ENCODE data around the gene ALK.

The ALK gene

DNA sequence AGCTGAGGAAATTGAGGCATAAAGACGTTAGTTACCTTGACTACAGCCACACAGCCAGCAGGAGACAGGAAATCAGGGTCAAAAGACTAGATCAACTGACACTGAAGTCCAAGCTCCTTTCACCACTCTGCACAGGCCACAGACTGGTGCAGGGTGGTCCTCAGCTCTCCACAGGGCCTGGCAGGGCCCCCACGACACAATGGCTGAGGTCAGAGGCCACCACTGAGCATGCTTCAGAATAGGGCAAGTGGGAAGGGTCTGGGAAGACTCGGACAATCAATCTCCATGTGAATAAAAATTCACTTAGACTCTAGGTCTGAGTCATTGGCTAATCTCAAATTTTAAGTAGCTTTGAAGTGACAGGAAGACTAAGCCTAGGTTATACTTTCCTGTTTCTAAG is 201.7 kb downstream of the ALK start:
- Histone ChIP-seq H3K4me1 (ENCODE audit: low read length) (no peaks in the 10 kb centered on the region), H3K36me3 (replicated peaks; ENCODE audit: insufficient read depth, low read length) (no peaks in the 10 kb centered on the region), H3K27me3 (replicated peaks; ENCODE audit: insufficient read depth, low read length) (no peaks in the 10 kb centered on the region), H3F3A (ENCODE audit: insufficient read depth, low read length) (no peaks in the 10 kb centered on the region), H4K20me1 (ENCODE audit: insufficient read depth, low read length) (no peaks in the 10 kb centered on the region), H3K9me2 (replicated peaks; ENCODE audit: insufficient read depth, low read length) (no peaks in the 10 kb centered on the region), H3K27ac (ENCODE audit: low read length) (no peak overlapping the region), H3K4me2 (ENCODE audit: low read depth, low read length) (no peak overlapping the region), H2AFZ (ENCODE audit: low read length) (no peak overlapping the region), H3K79me2 (ENCODE audit: low read length) (no peaks in the 10 kb centered on the region), H3K9ac (ENCODE audit: low read length) (no peak overlapping the region), H3K4me3 (ENCODE audit: low read length) (no peak overlapping the region), H3K9me3 (replicated peaks; ENCODE audit: insufficient read depth, low read length) (no peaks in the 10 kb centered on the region)
- no peak for DNase-seq
- TF ChIP-seq EZH2phosphoT487 (IDR thresholded peaks at IDR 0.05; ENCODE audit: low read length), result no peak
- TF ChIP-seq EZH2 (optimal IDR thresholded peaks at IDR 0.05; ENCODE audit: low read depth, low read length), result no peak
- TF ChIP-seq, protein P1, sequence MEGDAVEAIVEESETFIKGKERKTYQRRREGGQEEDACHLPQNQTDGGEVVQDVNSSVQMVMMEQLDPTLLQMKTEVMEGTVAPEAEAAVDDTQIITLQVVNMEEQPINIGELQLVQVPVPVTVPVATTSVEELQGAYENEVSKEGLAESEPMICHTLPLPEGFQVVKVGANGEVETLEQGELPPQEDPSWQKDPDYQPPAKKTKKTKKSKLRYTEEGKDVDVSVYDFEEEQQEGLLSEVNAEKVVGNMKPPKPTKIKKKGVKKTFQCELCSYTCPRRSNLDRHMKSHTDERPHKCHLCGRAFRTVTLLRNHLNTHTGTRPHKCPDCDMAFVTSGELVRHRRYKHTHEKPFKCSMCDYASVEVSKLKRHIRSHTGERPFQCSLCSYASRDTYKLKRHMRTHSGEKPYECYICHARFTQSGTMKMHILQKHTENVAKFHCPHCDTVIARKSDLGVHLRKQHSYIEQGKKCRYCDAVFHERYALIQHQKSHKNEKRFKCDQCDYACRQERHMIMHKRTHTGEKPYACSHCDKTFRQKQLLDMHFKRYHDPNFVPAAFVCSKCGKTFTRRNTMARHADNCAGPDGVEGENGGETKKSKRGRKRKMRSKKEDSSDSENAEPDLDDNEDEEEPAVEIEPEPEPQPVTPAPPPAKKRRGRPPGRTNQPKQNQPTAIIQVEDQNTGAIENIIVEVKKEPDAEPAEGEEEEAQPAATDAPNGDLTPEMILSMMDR (IDR thresholded peaks at IDR 0.05; ENCODE audit: low read length), result no peak

DNA sequence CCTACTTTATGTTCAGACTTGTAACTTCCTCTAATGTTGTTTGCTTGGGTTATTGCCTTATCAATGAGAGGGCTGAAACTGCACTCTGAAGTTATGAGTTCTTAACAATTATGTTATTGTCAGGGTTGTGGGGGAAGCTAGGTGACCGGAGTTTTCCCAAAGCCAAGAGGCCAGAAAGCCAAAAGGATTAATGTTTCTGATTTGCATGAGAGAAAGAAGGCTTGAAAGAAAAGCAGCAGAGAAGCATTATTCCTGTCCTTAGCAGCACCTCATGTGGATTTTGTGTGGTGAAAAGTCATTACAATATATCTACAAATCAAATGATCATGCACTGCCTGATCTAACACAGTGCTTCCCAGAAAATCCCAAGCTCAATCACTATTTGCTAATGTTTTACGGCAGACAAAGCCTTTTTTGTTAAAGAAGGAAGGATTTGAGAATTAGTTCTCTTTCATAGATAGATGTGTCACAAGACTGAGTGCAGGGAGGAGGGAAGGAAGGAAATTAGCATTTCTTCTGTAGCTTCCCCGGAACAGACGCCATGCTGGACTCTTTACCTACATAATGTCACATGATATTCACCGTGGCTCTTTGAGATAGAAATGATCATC is 203.2 kb downstream of the ALK start:
- no peaks in the 10 kb centered on the region for H3K36me3 ChIP-seq (replicated peaks; ENCODE audit: insufficient read depth, low read length)
- no peaks in the 10 kb centered on the region for H3K9me2 ChIP-seq (replicated peaks; ENCODE audit: insufficient read depth, low read length)
- TF ChIP-seq EZH2 (optimal IDR thresholded peaks at IDR 0.05; ENCODE audit: low read depth, low read length) (no peak), EZH2phosphoT487 (IDR thresholded peaks at IDR 0.05; ENCODE audit: low read length) (no peak)
- TF ChIP-seq, protein P1 (IDR thresholded peaks at IDR 0.05; ENCODE audit: low read length), result no peak
- H2AFZ ChIP-seq (ENCODE audit: low read length), result no peak overlapping the region
- DNase-seq, result no peak
- no peaks in the 10 kb centered on the region for H3F3A ChIP-seq (ENCODE audit: insufficient read depth, low read length)
- H3K4me1 ChIP-seq (ENCODE audit: low read length), result no peaks in the 10 kb centered on the region
- no peak overlapping the region for H3K9ac ChIP-seq (ENCODE audit: low read length)
- no peaks in the 10 kb centered on the region for H3K9me3 ChIP-seq (replicated peaks; ENCODE audit: insufficient read depth, low read length)
- H3K4me2 ChIP-seq (ENCODE audit: low read depth, low read length), result no peak overlapping the region
- H3K79me2 ChIP-seq (ENCODE audit: low read length), result no peaks in the 10 kb centered on the region
- no peak overlapping the region for H3K27ac ChIP-seq (ENCODE audit: low read length)
- no peaks in the 10 kb centered on the region for H3K27me3 ChIP-seq (replicated peaks; ENCODE audit: insufficient read depth, low read length)
- no peak overlapping the region for H3K4me3 ChIP-seq (ENCODE audit: low read length)
- no peaks in the 10 kb centered on the region for H4K20me1 ChIP-seq (ENCODE audit: insufficient read depth, low read length)

DNA sequence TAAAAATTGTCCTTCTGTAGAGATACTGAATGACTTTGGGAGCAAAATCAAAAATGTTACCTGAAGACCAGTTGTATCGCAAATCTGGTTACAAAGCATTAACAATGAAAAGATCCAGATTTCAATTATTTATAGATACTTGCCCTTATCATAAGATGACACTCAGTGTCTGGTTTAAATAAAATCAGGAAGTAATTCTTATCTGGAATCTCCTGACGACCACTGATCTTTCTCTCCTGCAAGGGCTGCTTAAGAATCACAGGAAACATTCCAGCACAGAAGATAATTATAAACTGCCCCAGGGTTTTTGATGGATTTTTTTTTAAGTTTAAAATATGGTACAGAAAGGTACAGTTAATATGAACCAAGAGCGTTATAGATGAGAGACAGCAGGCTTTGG is 205.7 kb downstream of the ALK start:
- no peak overlapping the region for H3K9ac ChIP-seq (ENCODE audit: low read length)
- no peaks in the 10 kb centered on the region for H3K36me3 ChIP-seq (replicated peaks; ENCODE audit: insufficient read depth, low read length)
- no peaks in the 10 kb centered on the region for H3K9me2 ChIP-seq (replicated peaks; ENCODE audit: insufficient read depth, low read length)
- no peaks in the 10 kb centered on the region for H3F3A ChIP-seq (ENCODE audit: insufficient read depth, low read length)
- no peak for DNase-seq
- no peak overlapping the region for H2AFZ ChIP-seq (ENCODE audit: low read length)
- H3K79me2 ChIP-seq (ENCODE audit: low read length), result no peaks in the 10 kb centered on the region
- no peak overlapping the region for H3K4me3 ChIP-seq (ENCODE audit: low read length)
- TF ChIP-seq, protein P1 (IDR thresholded peaks at IDR 0.05; ENCODE audit: low read length), result no peak
- TF ChIP-seq EZH2phosphoT487 (IDR thresholded peaks at IDR 0.05; ENCODE audit: low read length) (no peak), EZH2 (optimal IDR thresholded peaks at IDR 0.05; ENCODE audit: low read depth, low read length) (no peak)
- H4K20me1 ChIP-seq (ENCODE audit: insufficient read depth, low read length), result no peaks in the 10 kb centered on the region
- H3K27ac ChIP-seq (ENCODE audit: low read length), result no peak overlapping the region
- H3K4me2 ChIP-seq (ENCODE audit: low read depth, low read length), result no peak overlapping the region
- H3K27me3 ChIP-seq (replicated peaks; ENCODE audit: insufficient read depth, low read length), result no peaks in the 10 kb centered on the region
- H3K9me3 ChIP-seq (replicated peaks; ENCODE audit: insufficient read depth, low read length), result no peaks in the 10 kb centered on the region
- no peaks in the 10 kb centered on the region for H3K4me1 ChIP-seq (ENCODE audit: low read length)
